PC-3 (cell line): Measurements from ENCODE around the gene CEACAM6.
A peak's percentile ranks its signal among the peaks of the same experiment; 100 is the strongest.

Experiments
- EZH2 ChIP-seq: fragments of 300-600 bp; sonication (generic); IDR thresholded peaks from one replicate; pipeline ENCODE4 v1.6.1; 2017; ENCODE audit warnings: antibody characterized with exemption, mild to moderate bottlenecking, low read length; ENCODE audit not compliant: unreplicated experiment
- EZH2phosphoT487 ChIP-seq: fragments of 300-600 bp; sonication (generic); IDR thresholded peaks from 2 replicates; pipeline ENCODE4 v1.6.1; 2018; ENCODE audit warnings: mild to moderate bottlenecking, antibody characterized with exemption, low read length, borderline replicate concordance
- TF ChIP-seq, protein P1 (sequence below): fragments of 300-600 bp; sonication (generic); conservative IDR thresholded peaks from 2 replicates; pipeline ENCODE4 v1.5.1; 2017; ENCODE audit warnings: antibody characterized with exemption, low read depth, mild to moderate bottlenecking, low read length

- TF ChIP-seq EZH2 (no peak), EZH2phosphoT487 (no peak)
- TF ChIP-seq, protein P1, sequence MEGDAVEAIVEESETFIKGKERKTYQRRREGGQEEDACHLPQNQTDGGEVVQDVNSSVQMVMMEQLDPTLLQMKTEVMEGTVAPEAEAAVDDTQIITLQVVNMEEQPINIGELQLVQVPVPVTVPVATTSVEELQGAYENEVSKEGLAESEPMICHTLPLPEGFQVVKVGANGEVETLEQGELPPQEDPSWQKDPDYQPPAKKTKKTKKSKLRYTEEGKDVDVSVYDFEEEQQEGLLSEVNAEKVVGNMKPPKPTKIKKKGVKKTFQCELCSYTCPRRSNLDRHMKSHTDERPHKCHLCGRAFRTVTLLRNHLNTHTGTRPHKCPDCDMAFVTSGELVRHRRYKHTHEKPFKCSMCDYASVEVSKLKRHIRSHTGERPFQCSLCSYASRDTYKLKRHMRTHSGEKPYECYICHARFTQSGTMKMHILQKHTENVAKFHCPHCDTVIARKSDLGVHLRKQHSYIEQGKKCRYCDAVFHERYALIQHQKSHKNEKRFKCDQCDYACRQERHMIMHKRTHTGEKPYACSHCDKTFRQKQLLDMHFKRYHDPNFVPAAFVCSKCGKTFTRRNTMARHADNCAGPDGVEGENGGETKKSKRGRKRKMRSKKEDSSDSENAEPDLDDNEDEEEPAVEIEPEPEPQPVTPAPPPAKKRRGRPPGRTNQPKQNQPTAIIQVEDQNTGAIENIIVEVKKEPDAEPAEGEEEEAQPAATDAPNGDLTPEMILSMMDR = peak; percentile 76
These were observed 8.6 kb upstream of the CEACAM6 start for GRCh38 chr19:41746593-41747227.
